A549 (cell line): Measurements from ENCODE around the gene PRKCE. TPM values are rescaled to one million over a fixed set of nuclear protein-coding genes. Genes with fewer than 3 reads are reported as not detected.

Experiments used
- ATAC-seq, 2 experiments: fragments of 200-7000 bp in 1 of 2; fragments of >200 bp in 1 of 2; cut with Nextera tagmentation in 1 of 2; cut with Tn5 transposase in 1 of 2; 3 replicates each; pipeline versions ENCODE4 v1.8.0 to v1.9.1; 2018 to 2020; ENCODE audit warnings: mild to moderate bottlenecking in 1 of 2, moderate library complexity in 1 of 2
- CTCF ChIA-PET: fragments of 300-600 bp; sonication (Branson Sonifier 250); formaldehyde crosslinking; extraction: SDS; loops from one replicate; lab custom pipeline; 2021; ENCODE audit warnings: antibody characterized with exemption, inconsistent platforms; lab: Yijun Ruan, JAX
- POLR2A ChIA-PET: fragments of 350-600 bp; formaldehyde crosslinking; extraction: SDS; loops from one replicate; lab custom pipeline; 2021; ENCODE audit warnings: antibody characterized with exemption, inconsistent platforms; lab: Yijun Ruan, JAX
- DNase-seq, 2 experiments: peaks; one replicate each; pipeline versions ENCODE4 v3.0.0 to v3.0.0-alpha.2; 2011 to 2016; ENCODE audit warnings: low read depth in 1 of 2, low spot score in 1 of 2
- FAIRE-seq: peaks from 2 replicates; lab custom pipeline; 2011; peaks lifted over from hg19 to GRCh38; lab: Jason Lieb, UNC
- H3K27ac ChIP-seq, 2 experiments: fragments of >200 bp; sonication (Bioruptor Twin); formaldehyde crosslinking; 3 replicates each; pipeline ENCODE4 v1.5.1; 2016 to 2017
- H3K4me1 ChIP-seq: fragments of >200 bp; sonication (Bioruptor Twin); formaldehyde crosslinking; 3 replicates; pipeline ENCODE4 v1.6.1; 2016
- H3K4me2 ChIP-seq: fragments of >200 bp; sonication (Bioruptor Twin); formaldehyde crosslinking; 3 replicates; pipeline ENCODE4 v1.6.1; 2016
- H3K4me3 ChIP-seq: fragments of >200 bp; sonication (Bioruptor Twin); formaldehyde crosslinking; 3 replicates; pipeline ENCODE4 v1.5.1; 2016
- H3K9me3 ChIP-seq: fragments of >200 bp; sonication (Bioruptor Twin); formaldehyde crosslinking; 3 replicates; pipeline ENCODE4 v1.6.1; 2016
- BHLHE40 ChIP-seq: IDR thresholded peaks from 2 replicates; pipeline ENCODE4 v1.6.1; 2012; ENCODE audit warnings: low read depth, low read length, inconsistent platforms
- CBX2 ChIP-seq: fragments of 200-600 bp; sonication (generic); IDR thresholded peaks from 2 replicates; pipeline ENCODE4 v1.6.1; 2016; ENCODE audit warnings: low read depth, mild to moderate bottlenecking, borderline replicate concordance
- CBX8 ChIP-seq: fragments of 200-600 bp; sonication (generic); IDR thresholded peaks from 2 replicates; pipeline ENCODE4 v1.6.1; 2016
- EHF ChIP-seq: fragments of 250-450 bp; sonication (Bioruptor Pico); IDR thresholded peaks from 2 replicates; pipeline ENCODE4 v1.5.0; 2020; ENCODE audit warnings: mild to moderate bottlenecking
- EP300 ChIP-seq, 2 experiments: fragments of >200 bp; sonication (Bioruptor Twin); formaldehyde crosslinking; IDR thresholded peaks; 2 replicates in 1 of 2; 3 replicates in 1 of 2; pipeline ENCODE4 v1.6.1; 2016 to 2017
- FOSB ChIP-seq: fragments of 250-450 bp; sonication (Bioruptor Pico); IDR thresholded peaks from 2 replicates; pipeline ENCODE4 v1.5.0; 2020; ENCODE audit warnings: mild to moderate bottlenecking, moderate library complexity
- FOXS1 ChIP-seq: fragments of 250-450 bp; sonication (Bioruptor Pico); IDR thresholded peaks from 2 replicates; pipeline ENCODE4 v1.5.0; 2020; ENCODE audit warnings: mild to moderate bottlenecking, moderate library complexity
- GATA3 ChIP-seq: IDR thresholded peaks from 2 replicates; pipeline ENCODE4 v1.6.1; 2012; ENCODE audit warnings: borderline replicate concordance
- JUN ChIP-seq, 2 experiments: fragments of >200 bp; sonication (Bioruptor Twin); formaldehyde crosslinking; IDR thresholded peaks; 2 replicates in 1 of 2; 3 replicates in 1 of 2; pipeline ENCODE4 v1.6.1; 2016 to 2017
- JUNB ChIP-seq: fragments of >200 bp; sonication (Bioruptor Twin); formaldehyde crosslinking; IDR thresholded peaks from 2 replicates; pipeline ENCODE4 v1.6.1; 2016
- KDM5A ChIP-seq: fragments of 200-600 bp; sonication (generic); IDR thresholded peaks from 2 replicates; pipeline ENCODE4 v1.6.1; 2016; ENCODE audit warnings: antibody characterized with exemption, mild to moderate bottlenecking
- POLR2A ChIP-seq: IDR thresholded peaks from 2 replicates; pipeline ENCODE4 v1.6.1; 2012; ENCODE audit warnings: mild to moderate bottlenecking, low read length
- RAD21 ChIP-seq, 2 experiments: fragments of >200 bp in 1 of 2; sonication (Bioruptor Twin) in 1 of 2; formaldehyde crosslinking in 1 of 2; IDR thresholded peaks in 1 of 2; conservative IDR thresholded peaks in 1 of 2; 2 replicates in 1 of 2; 3 replicates in 1 of 2; pipeline ENCODE4 v1.6.1; 2012 to 2018; ENCODE audit warnings: inconsistent platforms in 1 of 2
- RCOR1 ChIP-seq: fragments of 150-350 bp; IDR thresholded peaks from 2 replicates; pipeline ENCODE4 v1.6.1; 2014; ENCODE audit warnings: antibody characterized with exemption, low read length, low read depth
- SREBF2 ChIP-seq: fragments of 450-650 bp; IDR thresholded peaks from 2 replicates; pipeline ENCODE4 v1.6.1; 2014; ENCODE audit warnings: mild to moderate bottlenecking, moderate library complexity
- TFCP2L1 ChIP-seq: fragments of 250-450 bp; sonication (Bioruptor Pico); IDR thresholded peaks from 2 replicates; pipeline ENCODE4 v1.5.0; 2021; ENCODE audit warnings: mild to moderate bottlenecking
- TP53 ChIP-seq: fragments of 250-450 bp; sonication (Bioruptor Pico); IDR thresholded peaks from 2 replicates; pipeline ENCODE4 v1.5.0; 2021; ENCODE audit warnings: mild to moderate bottlenecking, moderate library complexity
- ZC3H11A ChIP-seq: fragments of 450-650 bp; IDR thresholded peaks from 2 replicates; pipeline ENCODE4 v1.6.1; 2014; ENCODE audit warnings: antibody characterized with exemption, mild to moderate bottlenecking
- ZNF302 ChIP-seq: fragments of 250-450 bp; sonication (Bioruptor Pico); IDR thresholded peaks from 2 replicates; pipeline ENCODE4 v1.9.0; 2021; ENCODE audit warnings: inconsistent platforms, mild to moderate bottlenecking, moderate library complexity
- ZSCAN20 ChIP-seq: fragments of 250-450 bp; sonication (Bioruptor Pico); IDR thresholded peaks from 2 replicates; pipeline ENCODE4 v1.8.0; 2022; ENCODE audit warnings: mild to moderate bottlenecking, moderate library complexity
- WGBS: methylation state at CpG from one replicate; pipeline ENCODE4 v1.1.6; 2017; ENCODE audit errors: missing lambda C conversion rate; 5-methylcytosine and 5-hydroxymethylcytosine counted together
- polyA plus RNA-seq, 4 experiments: library from polyadenylated mRNA; depleted of rRNA in 3 of 4; stranded (reverse); fragments of >200 nt; fragmentation: RNase III in 1 of 4; extraction: RNeasy Plus Mini Kit Qiagen cat#74134 plus additional on column Dnase treatment in 1 of 4; gene quantifications; 2 replicates in 3 of 4; 3 replicates in 1 of 4; pipeline ENCODE4 v1.2.3, GENCODE V29; 2011 to 2017
- TF ChIP-seq, protein P1 (sequence below): fragments of 200-600 bp; sonication (generic); IDR thresholded peaks from 2 replicates; pipeline ENCODE4 v1.6.1; 2016; ENCODE audit warnings: antibody characterized with exemption, mild to moderate bottlenecking, moderate library complexity
- TF ChIP-seq, protein P2 (sequence below): fragments of 250-450 bp; sonication (Bioruptor Pico); IDR thresholded peaks from 2 replicates; pipeline ENCODE4 v1.5.0; 2021; ENCODE audit warnings: mild to moderate bottlenecking, moderate library complexity, borderline replicate concordance
- TF ChIP-seq, protein P3 (sequence below): fragments of >200 bp; sonication (Bioruptor Twin); formaldehyde crosslinking; IDR thresholded peaks from 3 replicates; pipeline ENCODE4 v1.6.1; 2016

The PRKCE gene
- polyA plus RNA-seq, 2 of the 4 experiments (the other 2 are of a cell fraction): 11.5 to 12.0 TPM

DNA sequence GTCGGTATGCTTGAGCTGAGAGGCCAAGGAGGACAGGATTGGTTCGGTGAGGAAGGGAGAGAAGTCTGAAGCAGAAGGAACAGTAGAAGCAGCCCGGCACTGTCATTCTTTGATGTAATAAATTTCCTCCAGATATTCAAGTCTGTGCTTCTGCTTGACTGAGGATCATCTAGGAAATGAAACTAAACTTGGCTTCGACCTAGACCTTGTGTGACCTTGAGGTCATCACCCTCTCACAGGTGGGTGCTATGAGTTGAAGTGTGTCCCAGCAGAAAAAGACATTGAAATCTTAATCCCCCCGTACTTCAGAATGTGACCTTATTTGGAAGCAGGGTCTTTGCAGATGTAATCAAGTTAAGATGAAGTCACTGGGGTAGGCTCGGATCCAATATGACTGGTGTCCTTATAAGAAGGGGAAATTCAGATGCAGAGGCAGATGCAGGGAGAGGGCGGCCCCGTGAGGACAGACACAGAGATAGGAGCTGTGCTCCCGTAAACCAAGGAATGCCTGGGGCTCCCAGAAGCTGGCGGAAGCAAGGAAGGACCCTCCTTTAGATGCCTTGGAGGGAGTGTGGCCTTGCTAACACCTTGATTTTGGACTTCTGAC is 49.0 kb downstream of the PRKCE start:
- H3K4me2 ChIP-seq: no peak overlapping the region
- H3K9me3 ChIP-seq: no peaks in the 10 kb centered on the region
- H3K4me3 ChIP-seq: no peak overlapping the region
- POLR2A ChIA-PET: no interaction called here
- DNase-seq: no peak
- 88% methylated on average over 10 of the region's 10 CpGs for WGBS
- no peak overlapping the region for H3K27ac ChIP-seq
- CTCF ChIA-PET: interaction anchor here (1.2 to 2.6 kb wide), 2 partner anchors 15 to 61 kb away, joined by 5 to 6 read pairs; no protein-coding TSS in a partner anchor
- H3K4me1 ChIP-seq: peaks cover 11% of the 10 kb centered on the region; the same call in 2 of the 3 replicates
- TF ChIP-seq EP300 (IDR thresholded peaks at IDR 0.05) (no peak), ZNF302 (CRISPR knock-in tag) (no peak), RAD21 (conservative IDR thresholded peaks at IDR 0.05 in 1 of 2, IDR thresholded peaks at IDR 0.05 in 1 of 2) (0 out of 5 replicates have a peak, but pooled peaks of 1 of the 2 experiments have one; percentile 11), POLR2A (no peak), TFCP2L1 (CRISPR knock-in tag) (no peak), CBX8 (no peak)
- ATAC-seq: peak in 1 of 2 experiments; percentile 28; a peak in 1 of 6 replicates
- FAIRE-seq: no peak

DNA sequence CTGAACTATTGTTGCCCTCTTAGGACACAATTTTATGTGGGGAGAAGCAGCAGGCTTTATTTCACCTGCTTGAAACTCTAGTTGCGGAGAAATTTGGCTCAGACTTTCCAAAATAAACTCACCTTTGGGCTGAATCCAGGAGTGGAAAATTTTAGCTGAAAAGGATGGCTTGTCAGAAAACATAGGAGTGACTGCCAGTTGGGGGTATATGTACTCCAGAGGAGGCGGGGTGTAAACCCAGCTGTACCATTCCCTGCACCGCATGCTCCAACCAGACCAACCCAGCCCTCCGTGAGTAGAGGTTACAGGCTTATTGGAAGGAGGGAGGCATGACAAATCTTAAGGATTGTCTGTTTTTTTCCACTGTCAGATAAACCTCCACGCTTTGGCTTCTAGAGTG is 53.8 kb downstream of the PRKCE start:
- Histone ChIP-seq H3K27ac (no peak overlapping the region), H3K9me3 (no peaks in the 10 kb centered on the region), H3K4me2 (no peak overlapping the region), H3K4me3 (no peak overlapping the region), H3K4me1 (no peaks in the 10 kb centered on the region)
- TF ChIP-seq ZSCAN20 (CRISPR knock-in tag): no peak
- TF ChIP-seq FOSB (CRISPR knock-in tag): no peak
- ATAC-seq: no peak
- no peak for DNase-seq
- ChIA-PET CTCF (interaction anchor here (0.9 to 1.1 kb wide), 2 partner anchors 18 to 92 kb away, joined by 3 read pairs; no protein-coding TSS in a partner anchor), POLR2A (no interaction called here)
- no peak for FAIRE-seq
- WGBS: 67% methylated on average over 5 of the region's 5 CpGs

DNA sequence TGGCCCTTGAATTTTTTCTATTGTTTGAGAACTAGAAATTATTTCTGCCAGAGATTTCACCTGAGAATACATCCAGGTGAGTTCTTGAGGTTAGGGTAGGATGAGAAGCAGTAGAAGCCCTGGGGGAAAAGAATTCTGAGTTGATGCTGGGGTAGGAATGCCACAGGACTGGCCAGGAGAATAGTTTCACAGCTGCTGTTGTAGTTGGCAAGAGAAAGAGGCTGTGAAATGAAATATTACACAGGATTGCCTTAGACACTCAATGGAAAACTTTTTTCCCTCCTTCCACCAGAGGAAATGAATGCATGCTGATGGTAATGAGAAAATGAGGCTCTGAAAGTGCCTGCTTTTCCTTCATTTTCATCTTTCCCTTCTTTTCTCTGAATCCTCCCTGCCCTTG is 54.6 kb downstream of the PRKCE start:
- no peaks in the 10 kb centered on the region for H3K4me1 ChIP-seq
- H3K9me3 ChIP-seq: no peaks in the 10 kb centered on the region
- H3K4me2 ChIP-seq: no peak overlapping the region
- DNase-seq: no peak
- no peak overlapping the region for H3K4me3 ChIP-seq
- FAIRE-seq: no peak
- ChIA-PET CTCF (interaction anchor here (1.1 kb wide), 1 partner anchor 18 kb away, joined by 3 read pairs; no protein-coding TSS in a partner anchor), POLR2A (no interaction called here)
- TF ChIP-seq TP53 (CRISPR knock-in tag) (no peak), FOXS1 (no peak), JUNB (no peak), BHLHE40 (no peak), POLR2A (no peak), KDM5A (no peak), ZSCAN20 (CRISPR knock-in tag) (no peak), SREBF2 (no peak), EHF (CRISPR knock-in tag) (no peak), GATA3 (no peak), RCOR1 (no peak), JUN (IDR thresholded peaks at IDR 0.05) (no peak), ZC3H11A (no peak), EP300 (IDR thresholded peaks at IDR 0.05) (no peak), CBX2 (no peak)
- TF ChIP-seq, protein P1, sequence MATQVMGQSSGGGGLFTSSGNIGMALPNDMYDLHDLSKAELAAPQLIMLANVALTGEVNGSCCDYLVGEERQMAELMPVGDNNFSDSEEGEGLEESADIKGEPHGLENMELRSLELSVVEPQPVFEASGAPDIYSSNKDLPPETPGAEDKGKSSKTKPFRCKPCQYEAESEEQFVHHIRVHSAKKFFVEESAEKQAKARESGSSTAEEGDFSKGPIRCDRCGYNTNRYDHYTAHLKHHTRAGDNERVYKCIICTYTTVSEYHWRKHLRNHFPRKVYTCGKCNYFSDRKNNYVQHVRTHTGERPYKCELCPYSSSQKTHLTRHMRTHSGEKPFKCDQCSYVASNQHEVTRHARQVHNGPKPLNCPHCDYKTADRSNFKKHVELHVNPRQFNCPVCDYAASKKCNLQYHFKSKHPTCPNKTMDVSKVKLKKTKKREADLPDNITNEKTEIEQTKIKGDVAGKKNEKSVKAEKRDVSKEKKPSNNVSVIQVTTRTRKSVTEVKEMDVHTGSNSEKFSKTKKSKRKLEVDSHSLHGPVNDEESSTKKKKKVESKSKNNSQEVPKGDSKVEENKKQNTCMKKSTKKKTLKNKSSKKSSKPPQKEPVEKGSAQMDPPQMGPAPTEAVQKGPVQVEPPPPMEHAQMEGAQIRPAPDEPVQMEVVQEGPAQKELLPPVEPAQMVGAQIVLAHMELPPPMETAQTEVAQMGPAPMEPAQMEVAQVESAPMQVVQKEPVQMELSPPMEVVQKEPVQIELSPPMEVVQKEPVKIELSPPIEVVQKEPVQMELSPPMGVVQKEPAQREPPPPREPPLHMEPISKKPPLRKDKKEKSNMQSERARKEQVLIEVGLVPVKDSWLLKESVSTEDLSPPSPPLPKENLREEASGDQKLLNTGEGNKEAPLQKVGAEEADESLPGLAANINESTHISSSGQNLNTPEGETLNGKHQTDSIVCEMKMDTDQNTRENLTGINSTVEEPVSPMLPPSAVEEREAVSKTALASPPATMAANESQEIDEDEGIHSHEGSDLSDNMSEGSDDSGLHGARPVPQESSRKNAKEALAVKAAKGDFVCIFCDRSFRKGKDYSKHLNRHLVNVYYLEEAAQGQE: no peak
- TF ChIP-seq, protein P2, sequence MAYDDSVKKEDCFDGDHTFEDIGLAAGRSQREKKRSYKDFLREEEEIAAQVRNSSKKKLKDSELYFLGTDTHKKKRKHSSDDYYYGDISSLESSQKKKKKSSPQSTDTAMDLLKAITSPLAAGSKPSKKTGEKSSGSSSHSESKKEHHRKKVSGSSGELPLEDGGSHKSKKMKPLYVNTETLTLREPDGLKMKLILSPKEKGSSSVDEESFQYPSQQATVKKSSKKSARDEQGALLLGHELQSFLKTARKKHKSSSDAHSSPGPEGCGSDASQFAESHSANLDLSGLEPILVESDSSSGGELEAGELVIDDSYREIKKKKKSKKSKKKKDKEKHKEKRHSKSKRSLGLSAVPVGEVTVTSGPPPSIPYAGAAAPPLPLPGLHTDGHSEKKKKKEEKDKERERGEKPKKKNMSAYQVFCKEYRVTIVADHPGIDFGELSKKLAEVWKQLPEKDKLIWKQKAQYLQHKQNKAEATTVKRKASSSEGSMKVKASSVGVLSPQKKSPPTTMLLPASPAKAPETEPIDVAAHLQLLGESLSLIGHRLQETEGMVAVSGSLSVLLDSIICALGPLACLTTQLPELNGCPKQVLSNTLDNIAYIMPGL (CRISPR knock-in tag): no peak
- TF ChIP-seq, protein P3, sequence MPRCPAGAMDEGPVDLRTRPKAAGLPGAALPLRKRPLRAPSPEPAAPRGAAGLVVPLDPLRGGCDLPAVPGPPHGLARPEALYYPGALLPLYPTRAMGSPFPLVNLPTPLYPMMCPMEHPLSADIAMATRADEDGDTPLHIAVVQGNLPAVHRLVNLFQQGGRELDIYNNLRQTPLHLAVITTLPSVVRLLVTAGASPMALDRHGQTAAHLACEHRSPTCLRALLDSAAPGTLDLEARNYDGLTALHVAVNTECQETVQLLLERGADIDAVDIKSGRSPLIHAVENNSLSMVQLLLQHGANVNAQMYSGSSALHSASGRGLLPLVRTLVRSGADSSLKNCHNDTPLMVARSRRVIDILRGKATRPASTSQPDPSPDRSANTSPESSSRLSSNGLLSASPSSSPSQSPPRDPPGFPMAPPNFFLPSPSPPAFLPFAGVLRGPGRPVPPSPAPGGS: no peak
- no peak overlapping the region for H3K27ac ChIP-seq
- no peak for ATAC-seq
